ENCODE data around the gene PLD2.

GRCh38 chr17:4850246-4850645, 43.3 kb downstream of the PLD2 start:
- TF ChIP-seq GATA2 (IDR thresholded peaks at IDR 0.05; ENCODE audit: low read depth, low read length) (no peak), GATA3 (IDR thresholded peaks at IDR 0.05; ENCODE audit: low read depth, low read length) (no peak)

Data from SH-SY5Y (cell line).